ENCODE data around the gene HEMGN. TPM values are rescaled to one million over a fixed set of nuclear protein-coding genes. Genes with fewer than 3 reads are reported as not detected.

Gene HEMGN
- total and polyA plus RNA-seq, 2 of the 8 experiments (the other 6 are each of a cell fraction or from before 2014, with no cell fraction given): not detected

DNA sequence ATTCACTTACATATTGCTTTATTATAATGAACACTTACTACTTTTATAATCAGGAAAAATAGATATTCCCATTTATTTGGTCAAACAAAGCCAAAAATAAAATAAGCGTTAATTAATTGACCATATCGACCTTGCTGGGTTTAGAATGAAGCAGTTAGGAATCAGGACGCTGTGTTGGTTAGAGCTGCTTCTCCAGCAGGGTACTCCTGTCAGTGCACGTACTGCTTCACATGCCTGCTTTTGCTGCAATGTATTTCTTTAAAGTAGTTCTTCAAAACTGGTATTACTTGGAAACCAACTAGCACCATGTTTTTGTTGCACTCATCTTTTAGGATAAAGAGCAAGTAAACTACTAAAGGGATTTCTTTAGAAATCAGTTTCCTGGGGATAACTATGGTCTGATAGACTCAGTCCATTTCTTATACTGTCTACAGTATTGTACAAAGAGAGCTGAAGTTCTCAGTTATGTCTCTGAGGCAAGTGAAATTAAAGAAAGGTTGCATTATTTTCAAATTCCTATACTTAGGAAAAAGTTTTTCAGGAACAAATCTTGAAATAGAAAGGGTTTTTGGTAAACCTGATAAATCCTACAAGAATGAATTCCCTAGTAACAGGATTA is 8.9 kb downstream of the HEMGN start:
- FAIRE-seq (no peak), DNase-seq (ENCODE audit: low read depth in 1 of 2, low spot score in 2 of 2) (no peak)
- TF ChIP-seq SP4 (IDR thresholded peaks at IDR 0.05; ENCODE audit: low read length) (no peak), TBP (IDR thresholded peaks at IDR 0.05; ENCODE audit: low read depth, low read length) (no peak), RFX5 (IDR thresholded peaks at IDR 0.05; ENCODE audit: borderline replicate concordance, low read depth, low read length) (no peak), HDAC2 (IDR thresholded peaks at IDR 0.05; ENCODE audit: borderline replicate concordance in 1 of 2, low read depth in 2 of 2, low read length in 2 of 2) (no peak), SIRT6 (IDR thresholded peaks at IDR 0.05; ENCODE audit: low read length) (no peak), USF2 (IDR thresholded peaks at IDR 0.05; ENCODE audit: low read length) (no peak), RXRA (IDR thresholded peaks at IDR 0.05; ENCODE audit: insufficient read depth, low read depth, low read length) (no peak), ATF3 (IDR thresholded peaks at IDR 0.05; ENCODE audit: insufficient read depth, low read depth, low read length) (no peak), CHD1 (IDR thresholded peaks at IDR 0.05; ENCODE audit: low read depth, low read length) (no peak)
- no peak overlapping the region for H3K4ac ChIP-seq (replicated peaks; ENCODE audit: insufficient read length, low read depth, low read length)
- H3K18ac ChIP-seq (ENCODE audit: extremely low read depth, low read length): no peak overlapping the region
- no peak overlapping the region for H4K8ac ChIP-seq (ENCODE audit: extremely low read depth, insufficient read depth, low read length)
- no peaks in the 10 kb centered on the region for H3K9me3 ChIP-seq (ENCODE audit: insufficient read depth in 2 of 2, low read depth in 1 of 2, low read length in 1 of 2)
- no peak overlapping the region for H2BK20ac ChIP-seq (ENCODE audit: low read length)
- H3K56ac ChIP-seq (replicated peaks; ENCODE audit: insufficient read length, low read depth, low read length): no peak overlapping the region
- H3K27ac ChIP-seq (ENCODE audit: low read depth, low read length): no peak overlapping the region
- no peak overlapping the region for H2BK120ac ChIP-seq (replicated peaks; ENCODE audit: low read depth, low read length)
- no peak overlapping the region for H3K14ac ChIP-seq (ENCODE audit: insufficient read length)
- H3K4me3 ChIP-seq (ENCODE audit: extremely low read depth in 1 of 4, insufficient read depth in 2 of 4, low read depth in 3 of 4, low read length in 4 of 4): no peak overlapping the region
- no peaks in the 10 kb centered on the region for H3K4me1 ChIP-seq (replicated peaks in 1 of 4; ENCODE audit: control insufficient read depth in 3 of 4, insufficient read depth in 4 of 4, low read length in 3 of 4)
- H3K79me1 ChIP-seq (ENCODE audit: low read depth, low read length): no peaks in the 10 kb centered on the region
- H3K79me2 ChIP-seq (ENCODE audit: control insufficient read depth in 1 of 2, insufficient read depth in 2 of 2, low read length in 2 of 2): no peaks in the 10 kb centered on the region
- H2BK5ac ChIP-seq (ENCODE audit: low read depth, low read length): no peak overlapping the region
- H4K20me1 ChIP-seq (replicated peaks in 1 of 2; ENCODE audit: control insufficient read depth in 1 of 2, insufficient read depth in 2 of 2, low read length in 2 of 2): no peaks in the 10 kb centered on the region
- H2BK12ac ChIP-seq (ENCODE audit: low read depth, low read length): no peak overlapping the region
- H4K91ac ChIP-seq (replicated peaks; ENCODE audit: insufficient read length, low read length): no peak overlapping the region
- H3K23ac ChIP-seq (ENCODE audit: insufficient read length): no peak overlapping the region
- no peaks in the 10 kb centered on the region for H3K36me3 ChIP-seq (ENCODE audit: control insufficient read depth in 2 of 4, insufficient read depth in 4 of 4, low read length in 3 of 4)
- H4K5ac ChIP-seq (ENCODE audit: insufficient read length, low read depth, low read length): no peak overlapping the region
- H2AFZ ChIP-seq (ENCODE audit: low read length): no peak overlapping the region
- POLR2A ChIA-PET (ENCODE audit: partially characterized antibody): interaction anchor here (0.8 kb wide), 1 partner anchor 58 kb away, joined by 3 read pairs; no protein-coding TSS in a partner anchor
- H3K23me2 ChIP-seq (ENCODE audit: low read depth, low read length): no peaks in the 10 kb centered on the region; the same call in 1 of the 2 replicates
- no peak overlapping the region for H2AK5ac ChIP-seq (ENCODE audit: low read depth, low read length)
- peaks cover 0 to 7% (median 4%) of the 10 kb centered on the region in 4 experiments; a peak in 5 of 7 replicates for H3K27me3 ChIP-seq (replicated peaks in 1 of 4; ENCODE audit: control insufficient read depth in 3 of 4, extremely low read depth in 1 of 4, insufficient read depth in 3 of 4, low read length in 3 of 4)
- no peak overlapping the region for H3K4me2 ChIP-seq (ENCODE audit: insufficient read depth in 1 of 2, low read depth in 2 of 2, low read length in 2 of 2)
- 78% methylated on average over 4 of the region's 4 CpGs; no CpG with 5 or more reads in 1 of the 2 experiments for WGBS, 2 experiments (ENCODE audit: extremely low coverage in 1 of 2, insufficient coverage in 1 of 2, insufficient read length in 1 of 2, insufficient replicate concordance in 2 of 2, low coverage in 1 of 2, low lambda C conversion rate in 2 of 2, missing lambda C conversion rate in 1 of 2)
- no peak overlapping the region for H3K9ac ChIP-seq (replicated peaks in 1 of 4; ENCODE audit: extremely low read depth in 1 of 4, low read depth in 3 of 4, low read length in 3 of 4)
- no peak overlapping the region for H2BK15ac ChIP-seq (ENCODE audit: low read length)
- CTCF ChIA-PET (ENCODE audit: partially characterized antibody): no interaction called here
